NCI-H82 treated with DMSO at 0.1 percent for 48 hours (cell line): Measurements from ENCODE around the gene CDH4.

Source experiments
- DNase-seq: peaks from one replicate; lab custom pipeline; 2025; ENCODE audit not compliant: unreplicated experiment; lab: John Stamatoyannopoulos, UW

CDH4 gene

DNA sequence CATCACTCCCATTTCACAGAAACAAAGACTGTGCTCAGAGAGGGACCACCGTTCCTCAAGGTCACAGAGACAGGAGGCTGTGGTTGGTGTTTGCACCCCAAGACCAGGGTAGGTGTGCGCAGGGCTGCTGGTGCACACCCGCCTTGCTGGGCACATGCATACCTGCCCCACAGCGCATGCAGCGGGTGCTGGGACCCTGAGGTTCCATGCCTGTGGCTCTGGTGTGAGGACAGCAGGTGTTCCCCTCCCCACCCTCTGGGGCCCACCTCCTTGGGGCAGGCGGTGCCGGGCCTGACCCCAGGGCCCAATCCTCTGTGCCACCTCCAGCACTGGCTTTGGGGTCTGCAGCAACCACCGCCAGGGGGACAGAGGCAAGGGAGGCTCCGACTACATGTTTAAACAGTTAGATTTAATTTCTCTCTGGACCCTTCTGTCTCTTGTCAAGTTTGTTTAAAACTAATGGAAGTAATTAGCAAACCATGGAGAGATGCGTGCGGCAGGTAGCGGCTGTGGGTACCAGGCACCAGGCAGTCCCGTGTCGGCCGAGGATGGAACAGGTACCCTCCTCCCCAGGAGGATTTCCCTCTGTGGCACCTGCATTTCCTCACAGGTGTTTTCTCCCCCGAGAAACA, 485.9 kb downstream of the CDH4 start:
- DNase-seq: no peak

- DNase-seq: no peak
Observed at GRCh38 chr20:61738601-61739069, 486.6 kb downstream of the CDH4 start.

DNA sequence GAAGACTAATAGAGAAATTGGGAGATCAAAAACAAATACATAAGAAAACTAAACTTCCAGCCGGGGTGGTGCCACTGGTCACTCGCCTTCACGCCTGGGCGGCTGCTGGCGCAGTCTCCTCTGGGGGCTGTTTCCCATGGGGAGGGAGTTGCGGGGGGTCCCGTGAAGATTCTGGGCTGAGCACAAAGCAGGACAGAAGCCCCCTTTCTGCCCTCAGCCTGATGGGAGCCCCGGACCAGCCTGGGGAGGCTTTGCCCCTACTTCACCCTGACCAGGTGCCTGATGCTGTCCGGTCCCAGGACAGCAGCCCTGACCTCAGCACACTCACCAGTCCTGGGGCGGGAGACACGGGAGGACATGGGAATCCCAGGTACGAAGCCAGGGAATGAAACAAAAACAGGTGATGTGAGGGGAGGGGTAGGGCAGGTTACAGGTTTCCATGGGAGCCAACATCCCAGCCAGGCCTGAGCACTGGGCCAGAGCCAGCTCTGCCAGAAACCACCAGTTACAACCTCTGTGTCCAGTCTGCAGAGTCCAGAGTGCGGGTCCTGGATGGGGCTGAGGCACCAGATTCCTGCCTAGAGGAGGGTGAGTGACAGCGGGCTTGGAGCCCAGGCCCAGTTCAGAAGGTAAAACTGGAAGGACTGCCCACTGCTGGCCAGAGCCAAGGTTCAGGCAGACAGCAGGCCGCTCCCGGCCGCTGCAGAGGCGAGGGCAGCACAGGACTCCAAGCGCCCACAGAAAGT, 487.2 kb downstream of the CDH4 start:
- DNase-seq: no peak

GRCh38 chr20:61739832-61740118, 487.7 kb downstream of the CDH4 start:
- DNase-seq: no peak

- DNase-seq: no peak
Observed at GRCh38 chr20:61742097-61742825, 490.2 kb downstream of the CDH4 start.

GRCh38 chr20:61743606-61744005, 491.5 kb downstream of the CDH4 start:
- no peak for DNase-seq

- no peak for DNase-seq
Observed at GRCh38 chr20:61744691-61745396, 492.8 kb downstream of the CDH4 start.

- no peak for DNase-seq
Observed at GRCh38 chr20:61745397-61746146, 493.5 kb downstream of the CDH4 start.

DNA sequence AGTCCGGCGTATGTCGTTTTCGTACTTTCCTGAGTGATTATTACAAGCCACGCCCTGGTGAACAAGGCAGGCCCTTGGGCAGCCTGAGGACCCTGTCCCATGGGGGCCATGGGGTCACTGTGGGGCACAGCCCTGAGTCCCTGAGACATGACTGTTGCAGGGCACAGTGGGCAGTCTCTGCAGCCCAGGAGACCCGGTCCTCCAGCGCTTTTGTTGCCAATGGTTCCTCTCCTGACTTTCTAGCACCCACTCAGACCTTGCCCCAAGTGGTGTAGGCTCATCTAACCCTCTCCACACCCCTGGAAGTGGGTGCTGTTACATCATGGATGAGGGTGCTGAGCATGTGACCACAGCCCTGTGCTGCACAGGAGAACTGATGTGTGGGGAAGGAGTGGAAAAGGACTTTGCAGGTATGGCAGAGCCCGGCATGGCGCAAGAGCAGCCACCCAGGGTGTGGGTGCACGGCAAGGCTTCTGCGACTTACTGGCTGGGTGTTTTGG, 494.1 kb downstream of the CDH4 start:
- no peak for DNase-seq

DNA sequence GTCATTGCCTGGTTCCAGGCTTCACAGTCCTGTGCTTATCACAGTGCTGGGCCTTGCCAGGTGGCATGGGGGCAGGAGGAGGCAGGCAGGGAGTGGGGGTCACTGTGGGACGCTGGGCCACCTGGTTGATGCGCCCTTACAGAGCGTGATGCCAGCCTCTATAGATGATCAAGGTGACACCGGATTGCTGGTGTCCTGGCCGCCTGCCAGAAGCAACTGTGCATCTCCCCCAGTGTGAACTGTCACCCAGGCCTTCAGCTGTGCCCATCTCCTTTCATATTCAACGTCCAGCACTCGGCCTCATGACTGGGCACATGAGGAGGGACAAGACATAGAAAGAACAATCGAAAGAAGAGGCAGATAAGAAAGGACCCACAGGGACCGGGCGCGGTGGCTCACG, 494.7 kb downstream of the CDH4 start:
- DNase-seq: no peak

- no peak for DNase-seq
Observed at GRCh38 chr20:61748376-61748775, 496.3 kb downstream of the CDH4 start.

DNA sequence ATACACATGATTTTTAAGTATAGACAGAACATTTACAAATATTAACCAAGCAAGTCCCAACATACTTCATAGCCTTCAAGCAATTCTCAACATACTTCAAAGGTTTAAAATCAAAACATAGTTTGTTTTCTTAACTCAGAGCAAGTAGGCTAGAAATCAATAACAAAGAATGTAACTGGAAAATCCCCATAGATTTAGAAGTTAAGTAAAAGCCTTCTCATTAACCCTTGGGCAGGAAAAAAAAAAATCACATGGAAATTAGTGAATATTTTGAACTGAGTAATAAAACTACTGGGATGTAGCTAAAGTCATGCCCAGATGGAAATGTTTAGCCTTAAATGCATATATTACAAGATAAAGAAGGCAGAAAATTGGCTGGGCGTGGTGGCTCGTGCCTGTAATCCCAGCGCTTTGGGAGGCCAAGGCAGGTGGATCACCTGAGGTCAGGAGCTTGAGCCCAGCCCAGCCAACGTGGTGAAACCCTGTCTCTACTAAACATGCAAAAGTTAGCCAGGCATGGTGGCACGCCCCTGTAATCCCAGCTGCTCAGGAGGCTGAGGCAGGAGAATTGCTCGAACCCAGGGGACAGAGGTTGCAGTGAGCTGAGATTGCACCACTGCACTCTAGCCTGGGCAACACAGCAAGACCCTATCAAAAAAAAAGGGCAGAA, 497.5 kb downstream of the CDH4 start:
- DNase-seq: no peak

DNA sequence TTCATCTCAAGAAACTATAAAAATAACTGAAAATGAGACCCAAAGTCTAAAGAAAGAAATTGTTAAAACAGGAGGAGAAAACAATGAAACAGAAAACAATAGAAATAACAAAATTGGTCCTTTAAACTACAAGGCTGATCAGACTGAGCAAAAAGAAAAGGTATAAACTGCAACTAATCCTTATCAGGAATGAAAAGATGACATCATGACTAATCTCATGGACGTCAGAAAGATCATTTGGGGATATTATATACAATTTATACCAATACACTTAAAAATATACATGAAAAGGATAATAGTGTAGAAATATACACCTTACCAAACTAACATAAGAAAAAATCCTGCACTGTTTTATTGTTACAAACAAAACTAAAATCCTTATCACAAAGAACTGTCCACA, 498.0 kb downstream of the CDH4 start:
- no peak for DNase-seq

- DNase-seq: no peak
Observed at GRCh38 chr20:61752576-61752975, 500.5 kb downstream of the CDH4 start.

- no peak for DNase-seq
Observed at GRCh38 chr20:61753316-61753942, 501.4 kb downstream of the CDH4 start.

DNA sequence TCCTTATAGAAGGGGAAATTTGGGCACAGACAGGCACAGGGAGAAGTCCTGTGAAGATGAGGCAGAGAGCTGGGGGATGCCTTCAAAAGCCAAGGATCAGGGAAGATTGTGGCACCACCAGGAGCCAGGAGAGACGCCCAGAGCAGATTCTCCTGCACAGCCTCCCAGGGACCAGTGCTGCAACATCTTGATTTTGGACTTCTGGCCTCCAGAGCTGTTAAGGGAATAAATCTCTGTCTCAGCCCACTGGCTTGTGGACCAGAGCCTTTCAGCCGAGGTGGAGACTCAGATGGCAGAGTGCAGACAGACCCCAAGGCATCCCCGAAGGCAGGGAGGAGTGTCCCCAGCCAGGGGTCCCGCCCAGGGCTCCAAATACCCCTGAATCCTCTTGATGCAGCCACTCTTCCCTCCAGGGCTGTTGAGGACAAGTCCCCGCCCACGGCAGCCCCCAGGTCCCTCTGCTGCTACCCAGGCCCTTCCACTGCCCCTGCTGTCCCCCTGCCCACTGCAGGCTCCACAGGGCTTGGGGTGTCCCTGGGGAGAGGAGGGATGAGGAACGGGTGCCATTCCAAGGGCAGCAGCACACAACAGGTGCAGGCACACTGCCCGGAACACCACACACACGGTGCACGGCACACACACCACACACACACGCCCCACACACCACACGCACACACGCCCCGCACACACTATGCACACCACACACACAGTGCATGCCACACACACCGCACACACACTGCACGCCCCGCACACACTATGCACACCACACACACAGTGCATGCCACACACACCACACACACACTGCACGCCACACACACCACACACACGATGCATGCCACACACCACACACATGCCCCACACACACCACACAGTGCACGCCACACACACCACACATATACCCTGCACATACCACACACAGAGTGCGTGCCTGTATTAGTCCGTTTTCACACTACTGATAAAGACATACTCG, 502.2 kb downstream of the CDH4 start:
- no peak for DNase-seq

DNA sequence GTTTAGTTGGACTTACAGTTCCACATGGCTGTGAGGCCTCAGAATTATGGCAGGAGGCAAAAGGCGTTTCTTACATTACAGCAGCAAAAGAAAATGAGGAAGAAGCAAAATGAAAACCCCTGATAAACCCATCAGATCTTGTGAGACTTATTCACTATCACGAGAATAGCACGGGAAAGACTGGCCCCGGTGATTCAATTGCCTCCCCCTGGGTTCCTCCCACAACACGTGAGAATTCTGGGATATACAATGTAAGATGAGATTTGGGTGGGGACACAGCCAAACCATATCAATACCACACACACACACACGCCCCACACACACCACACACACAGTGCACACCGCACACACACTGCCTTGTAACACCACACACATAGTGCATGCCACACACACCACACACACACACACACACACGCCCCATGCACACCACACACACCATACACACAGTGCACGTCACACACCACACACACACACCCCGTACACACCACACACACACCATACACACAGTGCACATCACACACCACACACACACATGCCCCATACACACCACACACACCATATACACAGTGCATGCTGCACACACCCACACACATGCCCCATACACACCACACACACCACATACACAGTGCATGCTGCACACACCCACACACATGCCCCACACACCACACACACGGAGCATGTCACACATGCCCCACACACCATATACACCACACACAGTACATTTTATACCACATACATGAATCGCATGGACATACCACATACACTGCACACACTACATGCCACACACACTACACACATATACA, 503.1 kb downstream of the CDH4 start:
- DNase-seq: no peak
